K562 (cell line): ENCODE results near the gene C22orf31. TPM values are rescaled to one million over a fixed set of nuclear protein-coding genes. Genes with fewer than 3 reads are reported as not detected.
A peak's percentile ranks its signal among the peaks of the same experiment; 100 is the strongest.

ENCODE experiments used
- CBFA2T2 ChIP-seq: fragments of 450-650 bp; conservative IDR thresholded peaks from 2 replicates; pipeline ENCODE4 v1.6.1; 2017; ENCODE audit warnings: mild to moderate bottlenecking
- DDX20 ChIP-seq: fragments of 450-650 bp; IDR thresholded peaks from 2 replicates; pipeline ENCODE4 v1.6.1; 2016; ENCODE audit warnings: missing genetic modification characterization, low read depth, mild to moderate bottlenecking, missing compliant biosample characterization, moderate library complexity
- MEIS2 ChIP-seq: fragments of 450-650 bp; IDR thresholded peaks from 2 replicates; pipeline ENCODE4 v1.6.1; 2014; ENCODE audit warnings: mild to moderate bottlenecking; ENCODE audit not compliant: partially characterized antibody
- MTA2 ChIP-seq: fragments of 450-650 bp; IDR thresholded peaks from 2 replicates; pipeline ENCODE4 v1.6.1; 2016; ENCODE audit warnings: low read depth
- MYC ChIP-seq, 2 experiments: fragments of 250-450 bp in 1 of 2; sonication (Bioruptor Pico) in 1 of 2; IDR thresholded peaks; 2 replicates each; pipeline versions ENCODE4 v1.5.1 to v1.6.1; 2012 to 2021; ENCODE audit warnings: low read depth in 2 of 2, borderline replicate concordance in 1 of 2, improper control_type of control experiment in 1 of 2, low read length in 1 of 2, mild to moderate bottlenecking in 1 of 2, moderate library complexity in 1 of 2
- NCOA1 ChIP-seq: fragments of 450-650 bp; IDR thresholded peaks from 2 replicates; pipeline ENCODE4 v1.6.1; 2016; ENCODE audit warnings: low read depth
- NKRF ChIP-seq: fragments of 450-650 bp; IDR thresholded peaks from 2 replicates; pipeline ENCODE4 v1.6.1; 2016; ENCODE audit warnings: borderline replicate concordance
- NR2F6 ChIP-seq: fragments of 450-650 bp; formaldehyde crosslinking; IDR thresholded peaks from 2 replicates; pipeline ENCODE4 v1.4.0; 2020; ENCODE audit warnings: mild to moderate bottlenecking
- REST ChIP-seq, 2 experiments: fragments of 450-650 bp; formaldehyde crosslinking in 1 of 2; IDR thresholded peaks; 2 replicates each; pipeline versions ENCODE4 v1.4.0 to v1.6.1; 2014 to 2020; ENCODE audit warnings: mild to moderate bottlenecking in 2 of 2, borderline replicate concordance in 1 of 2, low read depth in 1 of 2
- TCF7L2 ChIP-seq: fragments of 150-350 bp; IDR thresholded peaks from 2 replicates; pipeline ENCODE4 v1.6.1; 2016; ENCODE audit warnings: low read depth, mild to moderate bottlenecking, low read length, moderate library complexity
- ZC3H11A ChIP-seq: IDR thresholded peaks from 2 replicates; pipeline ENCODE4 v1.6.1; 2012; ENCODE audit warnings: low read depth, low read length, improper control_type of control experiment
- ZNF253 ChIP-seq: fragments of 250-450 bp; sonication (Bioruptor Pico); conservative IDR thresholded peaks from 2 replicates; pipeline ENCODE4 v1.6.1; 2021; ENCODE audit warnings: mild to moderate bottlenecking
- ZNF316 ChIP-seq: fragments of 450-650 bp; IDR thresholded peaks from 2 replicates; pipeline ENCODE4 v1.6.1; 2016
- ZNF639 ChIP-seq, 2 experiments: fragments of 200-800 bp in 1 of 2; sonication (Bioruptor generic) in 1 of 2; sonication (generic) in 1 of 2; formaldehyde crosslinking in 1 of 2; IDR thresholded peaks in 1 of 2; conservative IDR thresholded peaks in 1 of 2; 2 replicates each; pipeline versions ENCODE4 v1.5.0 to v1.6.1; 2016 to 2020; ENCODE audit warnings: missing compliant biosample characterization in 1 of 2, missing genetic modification characterization in 1 of 2, missing genetic modification reagents in 1 of 2
- polyA plus RNA-seq, 8 experiments: library from polyadenylated mRNA; depleted of rRNA in 4 of 8; stranded (reverse) in 5 of 8; unstranded in 3 of 8; fragments of >200 nt; fragmentation: Nextera tagmentation in 2 of 8; fragmentation: Illumina TruSeq in 1 of 8; extraction: Ambion mirVana in 2 of 8; extraction: Trizol in 1 of 8; gene quantifications; 2 replicates each; pipeline versions ENCODE4 v1.2.1 to v1.2.3, GENCODE V29; 2011 to 2014; ENCODE audit warnings: inconsistent platforms in 1 of 8, missing spikeins in 1 of 8
- total RNA-seq, 7 experiments: library from RNA; depleted of rRNA in 6 of 7; stranded (reverse); fragments of >200 nt in 6 of 7; fragmentation: Illumina TruSeq in 2 of 7; extraction: Trizol in 2 of 7; gene quantifications; 2 replicates each; pipeline versions ENCODE4 v1.2.1 to v1.2.3, GENCODE V29; 2011 to 2021; ENCODE audit warnings: low replicate concordance in 1 of 7

C22orf31 gene
- total and polyA plus RNA-seq, 9 of the 15 experiments (the other 6 are each of a cell fraction or from before 2014, with no cell fraction given) = not detected

- no peak for TF ChIP-seq ZNF253
- peak; percentile 81 for TF ChIP-seq MEIS2
- TF ChIP-seq NCOA1 = no peak
- no peak for TF ChIP-seq TCF7L2
- TF ChIP-seq MTA2 = peak; percentile 39; the same call in 1 of the 2 replicates
- TF ChIP-seq CBFA2T2 = peak; percentile 59
- peak; percentile 76 for TF ChIP-seq ZNF316
- TF ChIP-seq ZC3H11A = no peak
- TF ChIP-seq REST (IDR thresholded peaks at IDR 0.05; ENCODE audit: borderline replicate concordance) = no peak
- TF ChIP-seq REST (CRISPR knock-in tag; IDR thresholded peaks at IDR 0.05; ENCODE audit: low read depth) = no peak
- 0 out of 2 replicates have a peak, but pooled peaks have one; percentile 9 for TF ChIP-seq MYC (IDR thresholded peaks at IDR 0.05; ENCODE audit: low read depth, low read length)
- TF ChIP-seq MYC (CRISPR knock-in tag; IDR thresholded peaks at IDR 0.05; ENCODE audit: borderline replicate concordance, low read depth) = no peak
- peak in 1 of 2 experiments; percentile 57; a peak in 1 of 4 replicates for TF ChIP-seq ZNF639 (CRISPR knock-in tag; conservative IDR thresholded peaks at IDR 0.05 in 1 of 2, IDR thresholded peaks at IDR 0.05 in 1 of 2)
- TF ChIP-seq NKRF = no peak
- TF ChIP-seq NR2F6 (CRISPR knock-in tag) = no peak
- TF ChIP-seq DDX20 = 0 out of 2 replicates have a peak, but pooled peaks have one; percentile 2
These were observed 35.4 kb upstream of the C22orf31 start (continued) for GRCh38 chr22:29096736-29097669.
